ENCODE results near the gene CAMK4.
"Not testable (repeated sequence)": the region's sequence is repeated elsewhere in the genome, so short reads cannot be mapped to it uniquely, and the experiment has no call there.

CAMK4 gene

DNA sequence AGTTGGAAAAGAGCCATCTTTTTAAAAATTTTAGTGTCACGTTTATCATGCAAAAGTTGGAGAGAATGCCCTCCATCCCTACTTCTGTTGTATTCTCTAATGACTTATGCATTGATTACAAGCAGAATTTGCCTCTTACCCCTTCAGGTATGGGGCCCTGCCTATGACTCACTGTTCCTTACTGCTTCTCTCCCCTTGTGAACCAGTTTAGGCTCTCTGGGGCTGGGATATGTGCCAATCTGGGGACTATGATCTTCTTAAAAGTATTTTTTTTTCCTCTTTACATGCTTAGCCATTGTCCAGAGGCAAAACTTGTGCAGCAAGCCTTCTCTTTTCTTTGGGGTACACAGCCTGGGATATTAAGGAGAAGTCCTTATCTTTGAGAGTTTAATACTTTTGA is 37.4 kb downstream of the CAMK4 start:
- no peak for DNase-seq

DNA sequence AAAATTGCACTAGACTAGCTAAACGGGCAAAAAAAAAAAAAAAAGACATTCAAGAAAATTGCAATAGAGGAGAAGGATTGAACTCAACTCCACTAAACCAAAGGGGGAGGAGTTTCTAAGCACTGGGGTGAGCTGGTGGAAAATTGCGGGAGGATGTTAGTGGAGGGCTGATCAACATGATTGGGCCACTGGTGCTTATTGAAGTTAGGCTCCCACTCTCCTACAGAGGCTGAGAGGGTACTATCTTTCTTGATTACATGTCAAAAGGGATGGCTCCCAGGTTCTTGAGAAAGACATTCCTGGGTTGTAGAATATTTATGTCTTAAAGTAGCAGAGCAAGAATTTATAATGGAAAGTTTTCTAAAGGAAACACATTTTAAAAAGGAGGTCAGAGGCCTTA is 38.0 kb downstream of the CAMK4 start:
- no peak for DNase-seq

DNA sequence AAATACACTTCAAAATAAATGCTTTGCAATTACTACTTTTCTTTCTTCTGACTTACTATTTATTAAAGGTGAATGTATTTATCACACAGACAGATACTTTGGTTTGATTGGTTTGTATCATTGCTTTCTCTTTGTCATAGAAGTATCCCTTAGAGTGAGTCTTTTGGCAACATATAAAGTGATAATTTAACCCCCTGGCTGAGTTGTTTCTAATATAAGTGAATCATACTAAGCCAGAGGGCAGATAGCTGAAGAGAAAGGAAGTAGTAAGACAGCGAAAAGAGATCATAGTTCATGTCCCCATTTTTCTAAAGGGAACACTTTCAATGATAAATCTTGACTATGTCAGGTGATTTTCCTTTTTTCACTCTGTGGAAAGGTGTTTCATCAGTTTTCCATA is 38.6 kb downstream of the CAMK4 start:
- DNase-seq = no peak

DNA sequence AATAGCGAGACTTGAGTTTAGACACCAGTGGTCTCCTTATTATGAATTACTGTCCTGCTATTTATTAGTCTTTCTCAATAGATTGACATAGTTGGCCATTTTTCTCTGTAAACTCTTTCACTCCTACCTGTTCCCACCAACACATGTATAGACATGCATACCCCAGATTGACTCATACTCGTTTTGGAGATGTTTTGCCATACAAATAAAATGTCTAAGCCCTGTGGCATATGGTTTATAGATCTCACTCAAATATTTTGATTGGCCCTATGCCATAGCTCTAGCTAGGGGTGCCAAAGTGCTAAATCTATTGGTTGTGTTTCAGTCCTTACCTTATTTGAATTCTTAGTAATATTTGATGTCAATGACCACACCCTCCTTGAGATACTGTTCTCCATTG is 42.3 kb downstream of the CAMK4 start:
- DNase-seq = no peak

DNA sequence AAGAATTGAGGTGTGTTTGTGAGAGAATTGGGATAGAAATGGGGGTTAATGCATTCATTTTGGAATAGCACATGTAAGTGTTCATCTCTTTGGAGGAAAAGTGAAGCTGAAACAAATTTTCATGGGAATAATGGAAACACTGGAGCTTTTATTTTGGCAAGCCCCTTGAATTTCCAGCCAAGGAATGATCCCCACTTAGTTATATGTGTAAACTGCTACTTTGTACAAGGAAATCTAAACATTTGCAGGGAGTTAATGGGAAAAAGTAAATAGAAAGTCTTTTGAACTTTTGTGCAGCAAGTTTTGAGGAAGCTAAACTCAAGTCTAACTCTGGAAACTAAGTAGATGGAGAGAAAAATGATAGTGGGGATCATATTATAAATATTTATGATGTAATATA is 44.1 kb downstream of the CAMK4 start:
- no peak for DNase-seq

DNA sequence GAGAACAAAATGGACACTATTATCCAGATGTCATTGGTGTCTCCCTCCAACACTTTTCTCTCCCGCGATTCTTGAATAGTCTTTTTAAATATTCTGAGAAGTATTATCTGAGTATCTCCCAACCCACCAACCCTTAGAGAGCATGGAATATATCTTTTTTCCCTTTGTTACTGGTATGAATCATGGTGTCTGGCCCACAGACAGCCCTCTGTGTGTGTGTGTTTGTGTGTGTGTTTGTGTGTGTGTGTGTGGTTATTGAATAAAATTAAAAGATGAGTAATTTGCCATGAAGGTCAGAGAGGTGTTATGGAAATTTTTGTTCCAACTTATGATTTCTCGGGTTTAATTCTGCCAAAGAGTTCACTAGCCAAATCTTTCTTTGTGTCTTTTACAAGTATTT is 47.7 kb downstream of the CAMK4 start:
- DNase-seq = no peak

DNA sequence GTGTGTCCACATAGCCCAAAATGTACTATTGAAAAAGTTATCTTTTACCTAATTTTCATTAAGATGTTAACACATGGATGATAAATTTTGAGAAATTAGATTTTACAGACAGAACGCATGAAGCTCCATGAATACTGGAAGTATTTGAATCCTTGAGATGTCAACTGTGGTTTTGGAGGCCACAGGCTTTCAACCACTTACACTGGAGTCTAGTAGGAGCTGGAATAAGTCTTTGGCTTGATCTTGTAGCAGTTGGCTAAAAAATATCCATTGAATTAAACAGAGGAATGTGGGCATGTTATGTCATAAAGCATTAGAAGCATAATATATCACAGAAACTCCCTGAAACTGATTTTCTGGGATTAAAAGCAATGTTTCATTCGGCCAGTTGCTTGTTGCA is 52.9 kb downstream of the CAMK4 start:
- DNase-seq = no peak

DNA sequence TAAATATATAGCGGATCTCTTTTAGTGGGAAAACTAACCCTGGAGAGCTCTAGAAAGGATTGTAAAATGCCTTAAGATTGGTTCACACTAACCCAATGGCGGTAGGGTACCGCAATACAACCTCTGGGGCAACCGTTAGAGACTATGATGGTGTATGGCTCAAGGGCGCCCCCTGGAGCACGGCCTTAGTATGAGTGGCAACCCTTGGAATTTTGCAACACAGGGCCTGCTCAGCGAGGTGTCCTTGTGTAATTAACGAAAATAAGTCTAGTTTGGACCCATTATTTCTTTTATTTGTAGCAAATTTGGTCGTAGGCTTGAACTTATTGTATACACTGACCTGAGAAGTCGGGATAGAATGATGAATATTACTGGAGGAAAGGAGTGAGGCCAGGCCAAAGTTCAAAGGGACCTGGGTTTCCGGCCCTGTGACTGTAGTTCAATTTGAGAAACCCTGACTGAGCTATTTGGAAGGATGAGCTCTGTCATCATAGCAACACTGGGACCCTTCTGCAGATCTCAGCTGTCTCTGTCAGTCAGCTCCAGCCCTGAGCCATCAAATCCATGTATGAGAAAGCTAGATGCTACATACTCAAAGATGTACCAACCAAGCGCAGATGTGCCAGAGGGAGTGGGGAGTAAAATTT is 54.8 kb downstream of the CAMK4 start:
- no peak for DNase-seq

DNA sequence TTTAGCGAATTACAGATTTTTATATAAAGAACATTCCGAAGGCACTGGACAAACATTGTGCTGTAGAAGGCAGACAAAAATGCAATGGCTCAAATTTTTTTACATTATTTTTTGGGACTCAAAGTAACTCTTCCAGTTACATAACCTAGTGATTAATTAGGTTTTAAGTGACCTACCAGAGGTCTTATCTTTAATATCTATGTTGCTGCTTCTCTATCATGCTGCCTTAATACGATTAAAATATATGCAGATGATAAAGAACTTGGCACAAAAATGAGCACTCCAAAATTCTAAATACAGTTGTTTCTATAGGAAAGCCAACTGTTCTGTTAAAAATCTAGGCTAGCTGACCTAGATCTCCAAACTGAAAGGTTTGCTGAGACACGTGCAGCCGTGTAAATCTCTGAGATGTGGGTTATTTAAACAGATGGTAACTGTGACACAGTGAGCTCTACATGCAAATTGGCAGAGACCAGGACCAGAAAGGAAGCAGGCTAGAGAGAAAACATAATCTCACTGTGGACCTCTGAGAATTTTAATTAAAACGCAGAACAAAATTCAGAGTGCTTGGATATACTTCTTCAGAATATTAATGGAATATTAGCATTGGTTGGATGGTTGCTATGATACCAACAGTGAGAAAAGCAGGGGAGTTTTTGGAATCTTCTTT is 56.2 kb downstream of the CAMK4 start:
- no peak for DNase-seq

DNA sequence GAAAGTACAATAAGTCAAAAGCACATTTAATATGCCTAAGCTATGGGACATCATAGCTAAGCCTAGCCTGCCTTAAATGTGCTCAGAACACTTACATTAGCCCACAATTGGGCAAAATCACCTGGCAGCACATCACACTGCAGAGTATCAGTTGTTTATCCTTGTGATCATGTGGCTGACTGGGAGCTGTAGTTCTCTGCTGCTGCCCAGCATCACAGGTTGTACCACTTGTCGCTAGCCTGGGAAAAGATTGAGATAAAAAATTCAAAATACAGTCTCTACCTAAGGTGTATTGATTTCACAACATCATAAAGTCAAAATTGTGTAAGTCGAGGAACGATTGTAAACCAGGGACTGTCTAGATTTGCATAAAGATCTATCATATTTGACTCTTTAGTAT is 58.6 kb downstream of the CAMK4 start:
- DNase-seq = no peak

DNA sequence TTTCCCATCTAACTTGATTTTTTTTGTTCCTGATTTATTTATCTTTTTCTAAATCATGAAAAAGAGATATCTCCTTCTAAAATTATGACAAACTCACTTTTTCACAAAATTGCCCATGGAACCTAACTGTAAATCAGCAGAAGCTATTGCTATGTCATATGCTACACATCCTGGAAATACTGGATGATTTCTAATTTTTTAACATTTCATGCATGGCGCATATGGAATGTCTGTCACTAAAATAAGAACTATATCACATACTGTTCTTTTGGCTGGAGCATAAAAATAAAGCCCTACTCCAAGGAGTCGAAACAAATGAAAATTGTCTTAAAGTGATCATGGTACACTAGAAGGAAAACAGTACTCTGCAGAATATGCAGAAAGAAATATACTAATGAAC is 60.6 kb downstream of the CAMK4 start:
- DNase-seq = no peak

DNA sequence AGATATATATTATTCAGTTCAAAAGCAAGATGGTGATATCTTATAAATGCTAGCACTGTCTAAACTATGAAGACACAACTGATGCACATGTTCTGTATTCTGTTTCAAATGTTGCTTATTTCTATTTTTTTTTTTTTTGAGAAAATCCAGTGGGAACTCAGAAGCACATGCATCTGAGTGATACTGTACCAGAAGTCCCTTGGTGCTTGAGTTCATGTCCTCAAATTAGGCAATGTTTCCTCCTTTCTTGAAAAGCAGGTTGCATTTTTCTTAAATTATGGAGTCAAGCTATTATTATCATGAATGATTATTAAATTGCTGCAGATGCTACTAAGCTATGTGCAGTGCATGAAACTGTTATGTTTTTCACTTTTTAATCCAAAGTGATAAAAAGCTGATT is 70.4 kb downstream of the CAMK4 start:
- DNase-seq = no peak

DNA sequence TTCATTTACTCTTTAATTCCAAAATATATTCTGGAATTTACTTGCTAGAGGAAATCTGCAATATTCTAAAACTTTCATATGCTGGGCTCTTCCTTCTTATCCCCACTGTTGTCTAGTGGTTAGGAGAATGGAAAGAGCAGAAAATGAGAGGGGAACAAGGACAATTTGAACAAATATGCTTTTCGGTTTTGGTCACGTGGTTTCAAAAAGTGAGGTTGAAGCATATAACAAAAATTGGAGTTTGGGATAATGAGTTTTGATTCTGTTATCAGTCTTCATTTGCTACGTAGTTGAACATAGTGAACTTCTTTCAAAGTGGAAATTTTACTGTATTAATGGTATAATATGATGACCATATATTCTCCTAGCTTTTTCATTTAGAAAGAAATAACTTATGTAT is 71.5 kb downstream of the CAMK4 start:
- DNase-seq = no peak

DNA sequence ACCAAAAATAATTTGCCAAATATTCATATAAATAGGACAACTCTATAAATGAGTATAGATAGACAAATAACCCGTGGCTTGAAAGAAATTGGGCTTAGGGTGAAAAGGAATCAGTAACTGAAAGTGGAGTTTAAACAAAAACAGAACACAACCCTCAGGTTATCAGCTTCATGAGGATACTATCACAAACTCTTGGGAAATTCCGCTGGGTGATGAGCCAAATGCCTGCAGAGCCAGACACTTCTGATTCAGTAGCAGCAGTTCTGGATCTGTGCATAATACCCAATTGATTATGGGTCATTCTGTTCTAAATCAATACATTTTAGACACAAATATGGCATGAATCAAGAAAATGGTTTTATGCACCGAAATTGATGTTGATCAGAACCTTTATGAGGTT is 72.4 kb downstream of the CAMK4 start:
- DNase-seq = no peak

DNA sequence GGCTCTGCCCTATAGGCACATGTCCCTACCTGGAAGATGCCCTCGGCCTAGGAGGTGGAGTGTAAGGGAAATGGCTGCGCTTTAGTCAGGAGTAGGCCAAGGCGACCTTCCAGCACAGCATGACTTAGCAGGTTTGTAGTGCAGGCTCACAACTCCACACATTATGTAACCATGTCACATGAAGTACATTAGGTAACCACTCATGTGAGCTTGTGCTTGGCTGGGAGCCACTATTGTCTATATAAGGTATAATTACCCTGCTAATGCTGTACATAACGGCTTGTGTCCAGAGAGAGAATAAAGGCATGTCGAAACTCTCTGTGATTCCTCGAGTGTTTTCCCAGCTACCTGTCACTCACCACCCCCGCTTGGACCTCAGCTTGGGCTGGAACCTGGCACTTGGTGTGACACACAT is 74.9 kb downstream of the CAMK4 start:
- DNase-seq = no peak

DNA sequence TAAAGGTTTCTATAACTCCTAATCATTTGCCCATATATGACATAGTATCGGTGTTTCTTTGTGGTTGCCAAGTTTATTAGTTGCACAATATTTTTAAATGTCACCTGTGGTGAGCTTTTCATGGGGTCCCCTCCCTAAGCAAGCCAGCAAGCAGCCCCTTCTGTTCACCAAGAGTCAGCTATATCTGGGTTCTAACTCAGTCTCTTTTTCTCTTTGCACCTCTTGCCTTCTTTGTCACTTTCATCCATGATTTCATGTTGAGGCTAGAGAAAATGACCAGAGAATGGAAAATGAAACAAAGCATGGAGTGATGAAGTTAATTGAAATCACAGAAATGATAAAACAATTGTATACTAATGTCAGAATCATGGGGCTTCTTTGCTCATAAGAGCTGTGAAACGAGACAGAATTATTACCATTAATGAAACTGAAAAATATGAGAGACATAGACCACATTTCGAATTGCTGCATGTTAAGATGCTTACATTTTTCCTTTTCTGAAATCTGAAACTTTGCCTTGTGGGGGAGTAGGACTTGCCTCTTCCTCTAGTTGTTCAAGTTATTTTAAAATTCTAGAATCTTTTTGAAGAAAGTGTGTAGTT is 75.7 kb downstream of the CAMK4 start:
- no peak for DNase-seq

DNA sequence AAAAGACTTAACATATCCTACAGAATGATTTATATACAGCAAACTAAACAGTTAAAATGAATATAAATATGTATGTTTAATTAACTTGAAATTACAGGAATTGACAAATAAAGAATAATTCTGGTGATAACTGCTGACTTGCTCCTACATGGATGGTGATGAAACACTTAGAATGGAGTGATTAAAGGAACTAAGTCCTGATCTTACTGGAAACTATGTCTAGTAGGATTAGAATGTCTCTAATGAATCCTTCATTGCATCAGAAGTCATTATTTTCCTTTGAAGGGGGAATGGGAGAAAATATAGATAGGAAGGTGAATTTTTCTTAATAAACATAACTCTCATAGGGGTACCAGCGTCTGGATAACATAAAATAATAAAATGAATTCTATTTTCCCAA is 77.1 kb downstream of the CAMK4 start:
- no peak for DNase-seq

DNA sequence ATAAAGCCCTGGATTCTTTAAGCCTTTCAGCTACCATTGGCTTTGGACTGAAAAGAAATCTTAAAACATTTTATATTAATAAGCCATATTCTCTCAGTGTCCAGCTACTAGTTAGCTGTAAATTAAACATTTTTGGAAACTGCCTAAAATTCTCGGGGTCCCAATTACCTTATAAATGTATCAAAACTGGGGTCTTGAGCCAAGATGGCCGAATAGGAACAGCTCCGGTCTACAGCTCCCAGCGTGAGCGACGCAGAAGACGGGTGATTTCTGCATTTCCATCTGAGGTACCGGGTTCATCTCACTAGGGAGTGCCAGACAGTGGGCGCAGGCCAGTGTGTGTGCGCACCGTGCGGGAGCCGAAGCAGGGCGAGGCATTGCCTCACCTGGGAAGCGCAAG is 77.9 kb downstream of the CAMK4 start:
- DNase-seq = not testable (repeated sequence)

DNA sequence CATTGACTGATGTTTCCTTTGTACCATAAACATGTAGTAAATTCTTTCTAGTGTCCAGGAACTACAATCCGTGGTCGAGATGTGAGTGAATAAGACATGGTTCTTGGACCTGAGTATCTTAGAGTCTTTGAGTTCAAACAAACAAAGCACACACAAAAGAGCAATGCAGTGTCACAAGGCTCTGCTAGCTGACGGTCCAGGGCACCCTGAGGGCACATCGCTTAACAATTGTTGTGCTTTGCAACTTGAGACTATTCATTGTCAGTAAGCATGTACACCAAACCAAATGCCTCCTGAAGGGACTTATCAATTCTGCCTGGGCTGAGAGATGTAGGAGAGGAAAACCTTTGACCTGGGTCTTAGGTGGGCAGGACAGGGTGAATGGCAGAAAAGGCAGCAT is 84.8 kb downstream of the CAMK4 start:
- no peak for DNase-seq

DNA sequence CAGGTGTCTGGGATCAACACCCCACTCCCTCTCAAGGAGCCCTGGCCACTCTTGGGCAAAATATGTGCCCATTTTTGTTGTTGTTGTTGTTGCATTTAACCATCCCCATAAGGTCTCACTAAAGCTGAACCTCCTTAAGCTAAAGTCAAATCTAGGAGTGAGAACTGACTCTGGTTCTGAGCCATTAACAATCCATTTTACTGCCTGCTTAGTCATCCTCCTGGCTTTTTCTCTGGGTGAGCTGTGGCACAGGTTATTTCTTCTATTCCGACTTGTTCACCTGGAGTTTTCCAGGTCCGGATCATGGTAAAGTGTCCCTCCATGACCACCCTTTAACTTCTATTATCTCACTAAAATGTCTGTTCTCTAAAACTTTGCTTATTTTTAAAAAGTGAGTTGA is 85.2 kb downstream of the CAMK4 start:
- DNase-seq = no peak

DNA sequence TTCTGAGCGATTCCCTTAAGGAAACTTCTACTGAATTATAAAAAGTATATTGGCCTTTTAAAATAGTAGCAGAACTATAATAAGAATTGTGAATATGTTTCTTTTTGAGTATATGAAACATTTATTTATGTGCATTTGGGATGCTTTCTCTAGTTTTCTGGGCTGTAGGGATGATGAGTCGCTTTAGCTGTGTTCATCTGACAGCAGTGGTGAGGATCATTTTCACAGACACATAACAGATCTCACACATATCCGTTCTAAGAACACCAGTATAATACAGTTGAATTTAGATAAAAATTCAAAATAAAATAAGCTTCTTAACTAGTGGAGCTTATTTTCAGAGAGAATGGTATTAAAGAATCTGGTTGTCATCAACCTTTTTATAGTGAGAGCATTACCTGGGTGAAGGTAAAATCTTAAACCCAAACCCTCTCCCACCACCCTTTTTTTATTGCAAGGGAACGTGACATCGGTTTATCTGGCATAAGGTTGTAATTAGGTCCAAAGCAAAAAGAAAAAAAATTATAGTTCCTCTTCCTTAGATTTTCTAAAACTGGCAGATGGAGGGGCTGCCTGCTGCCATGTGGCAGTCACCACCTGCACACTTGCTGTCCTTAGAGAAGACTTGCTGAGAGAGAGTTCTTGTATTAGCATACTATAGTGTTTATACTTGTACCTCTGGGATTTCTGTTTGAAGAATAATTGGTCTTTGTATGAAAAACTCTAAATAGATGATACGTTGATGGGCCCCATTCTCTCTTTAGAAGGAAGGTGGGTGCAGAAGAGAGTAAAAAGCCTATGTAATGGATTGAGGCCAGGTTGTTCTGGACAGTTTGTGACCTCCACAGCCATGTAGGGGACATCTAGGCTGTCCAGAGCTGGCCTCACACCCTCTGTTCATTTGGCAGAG is 86.8 kb downstream of the CAMK4 start:
- DNase-seq = no peak

DNA sequence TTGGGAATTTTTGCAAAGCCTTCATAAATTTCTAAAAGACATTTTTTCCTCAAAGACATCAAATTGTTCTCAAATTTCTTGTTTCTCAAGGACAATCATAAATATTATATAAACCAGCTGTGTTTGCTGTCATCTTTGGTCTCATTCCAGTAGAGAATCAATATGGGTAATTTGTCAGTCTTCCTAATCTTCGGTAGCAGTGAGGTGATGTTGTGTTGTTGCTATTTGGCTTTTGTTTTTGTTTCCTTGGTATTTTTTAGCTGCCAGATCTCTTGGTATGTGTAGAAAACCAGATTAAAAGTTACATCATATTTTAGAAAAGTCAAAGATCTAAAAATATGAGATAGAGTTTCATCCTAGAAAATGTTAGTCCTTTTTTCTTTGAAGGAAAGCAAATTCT is 87.5 kb downstream of the CAMK4 start:
- DNase-seq = no peak

DNA sequence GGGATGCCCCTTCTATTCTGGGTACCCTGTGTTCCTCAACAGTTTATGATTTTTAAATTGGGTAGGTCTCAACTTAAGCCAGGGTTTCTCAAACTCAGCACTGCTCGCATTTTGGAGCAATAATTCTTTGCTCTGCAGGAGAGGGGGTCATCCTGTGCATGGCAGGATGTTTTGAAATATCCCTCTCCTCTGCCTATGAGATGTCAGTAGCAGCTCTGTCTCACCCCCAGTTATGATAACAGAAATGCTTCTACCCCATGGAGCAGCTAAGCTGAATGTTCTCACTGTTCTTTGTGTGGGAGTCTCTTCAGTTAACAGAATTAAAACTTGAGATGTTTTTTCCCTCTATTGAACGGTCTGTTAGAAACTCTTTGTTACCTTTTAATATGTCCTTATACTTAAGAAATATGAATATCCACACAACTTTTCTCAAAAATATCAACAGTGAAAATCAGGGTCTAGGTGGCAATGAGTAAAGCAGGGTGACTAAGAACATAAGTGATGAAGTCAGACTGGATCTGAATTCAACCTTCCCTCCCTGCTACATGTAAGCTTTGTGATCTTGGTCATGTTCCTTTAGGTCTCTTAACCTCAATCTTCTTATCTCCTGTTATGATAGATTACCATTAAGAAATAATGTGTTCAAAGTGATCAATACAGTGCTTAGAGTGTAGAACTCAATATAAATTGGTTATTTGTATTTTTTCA is 89.0 kb downstream of the CAMK4 start:
- no peak for DNase-seq

Data from NCI-H524 treated with DMSO at 0.1 percent for 48 hours (cell line).